Cardiac fibroblast (primary cell): ENCODE data around the gene CAMKMT.
"Not testable (repeated sequence)": the region's sequence is repeated elsewhere in the genome, so short reads cannot be mapped to it uniquely, and the experiment has no call there.

Experiments
- DNase-seq, 2 donors: peaks; one replicate each; pipeline versions ENCODE4 v3.0.0 to v3.0.0-alpha.2; 2010; ENCODE audit warnings: low read depth in 2 of 2
- H3K4me3 ChIP-seq, 2 donors: replicated peaks in 1 of 2; 1 replicate in 1 of 2; 2 replicates in 1 of 2; pipeline ENCODE4 v1.5.1; 2011; ENCODE audit warnings: low read depth in 2 of 2, low read length in 2 of 2, mild to moderate bottlenecking in 2 of 2, moderate library complexity in 1 of 2
- CTCF ChIP-seq: IDR thresholded peaks from one replicate; pipeline ENCODE4 v1.5.1; 2011; ENCODE audit warnings: low read depth, mild to moderate bottlenecking, low read length, inconsistent platforms

The CAMKMT gene

GRCh38 chr2:44367591-44367990, 5.8 kb downstream of the CAMKMT start:
- TF ChIP-seq CTCF, result no peak
- DNase-seq, result no peak
- H3K4me3 ChIP-seq, result no peak overlapping the region

- no peak for TF ChIP-seq CTCF
- H3K4me3 ChIP-seq, result no peak overlapping the region
- DNase-seq, result no peak
Measured at GRCh38 chr2:44369392-44369791, 7.6 kb downstream of the CAMKMT start.

GRCh38 chr2:44371445-44371844, 9.7 kb downstream of the CAMKMT start:
- no peak for TF ChIP-seq CTCF
- no peak for DNase-seq
- no peak overlapping the region for H3K4me3 ChIP-seq

- no peak for TF ChIP-seq CTCF
- no peak for DNase-seq
- H3K4me3 ChIP-seq, result no peak overlapping the region
Measured at GRCh38 chr2:44372246-44372645, 10.5 kb downstream of the CAMKMT start.

GRCh38 chr2:44377486-44377885, 15.7 kb downstream of the CAMKMT start:
- TF ChIP-seq CTCF, result no peak
- H3K4me3 ChIP-seq, result no peak overlapping the region
- DNase-seq, result no peak

- H3K4me3 ChIP-seq, DNase-seq: not testable (repeated sequence)
Measured at GRCh38 chr2:44385226-44385625, 23.5 kb downstream of the CAMKMT start.

- TF ChIP-seq CTCF, result no peak
- no peak for DNase-seq
- no peak overlapping the region for H3K4me3 ChIP-seq
Measured at GRCh38 chr2:44388877-44389276, 27.1 kb downstream of the CAMKMT start.
